PC-3 (cell line): ENCODE measurements around the gene JPH3.

ENCODE experiments used
- EZH2 ChIP-seq: fragments of 300-600 bp; sonication (generic); IDR thresholded peaks from one replicate; pipeline ENCODE4 v1.6.1; 2017; ENCODE audit warnings: antibody characterized with exemption, mild to moderate bottlenecking, low read length; ENCODE audit not compliant: unreplicated experiment
- TF ChIP-seq, protein P1 (sequence below): fragments of 300-600 bp; sonication (generic); conservative IDR thresholded peaks from 2 replicates; pipeline ENCODE4 v1.5.1; 2017; ENCODE audit warnings: antibody characterized with exemption, low read depth, mild to moderate bottlenecking, low read length

DNA sequence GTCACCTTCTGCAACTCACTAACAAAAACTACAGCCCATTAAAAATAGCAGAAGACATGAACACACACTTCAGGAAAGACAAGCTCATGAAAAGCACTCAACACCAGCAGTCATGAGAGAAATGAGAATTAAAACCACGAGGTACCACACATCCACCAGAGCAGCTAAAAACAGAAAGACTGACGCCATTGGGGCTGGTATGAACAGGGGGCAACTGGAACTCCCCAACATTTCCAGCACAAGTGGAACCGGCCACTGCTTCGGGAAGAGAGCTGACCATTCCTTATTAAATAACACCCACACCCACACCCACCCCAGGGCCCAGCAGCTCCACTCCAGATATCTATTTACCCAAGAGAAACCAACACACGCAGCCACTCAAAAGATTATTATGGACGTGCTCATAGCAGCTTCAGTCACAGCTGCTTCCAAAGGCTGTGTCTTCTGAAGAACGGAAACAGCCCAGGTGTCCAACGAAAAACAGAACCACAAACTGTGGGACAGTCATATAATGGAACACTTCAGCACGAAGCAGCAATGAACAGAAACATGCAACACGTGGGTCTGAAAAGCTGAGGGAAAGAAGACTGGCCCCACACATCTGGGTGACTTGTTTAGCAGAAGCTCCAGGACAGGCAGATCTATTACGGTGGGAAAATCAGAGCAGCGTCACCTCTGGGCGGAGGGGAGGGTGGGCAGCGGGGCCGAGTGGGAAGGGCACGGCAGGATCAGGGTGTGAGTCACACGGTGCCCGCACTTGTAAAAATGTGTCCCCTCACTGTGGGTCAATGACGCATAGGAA lies 122.4 kb downstream of the JPH3 start:
- TF ChIP-seq, protein P1, sequence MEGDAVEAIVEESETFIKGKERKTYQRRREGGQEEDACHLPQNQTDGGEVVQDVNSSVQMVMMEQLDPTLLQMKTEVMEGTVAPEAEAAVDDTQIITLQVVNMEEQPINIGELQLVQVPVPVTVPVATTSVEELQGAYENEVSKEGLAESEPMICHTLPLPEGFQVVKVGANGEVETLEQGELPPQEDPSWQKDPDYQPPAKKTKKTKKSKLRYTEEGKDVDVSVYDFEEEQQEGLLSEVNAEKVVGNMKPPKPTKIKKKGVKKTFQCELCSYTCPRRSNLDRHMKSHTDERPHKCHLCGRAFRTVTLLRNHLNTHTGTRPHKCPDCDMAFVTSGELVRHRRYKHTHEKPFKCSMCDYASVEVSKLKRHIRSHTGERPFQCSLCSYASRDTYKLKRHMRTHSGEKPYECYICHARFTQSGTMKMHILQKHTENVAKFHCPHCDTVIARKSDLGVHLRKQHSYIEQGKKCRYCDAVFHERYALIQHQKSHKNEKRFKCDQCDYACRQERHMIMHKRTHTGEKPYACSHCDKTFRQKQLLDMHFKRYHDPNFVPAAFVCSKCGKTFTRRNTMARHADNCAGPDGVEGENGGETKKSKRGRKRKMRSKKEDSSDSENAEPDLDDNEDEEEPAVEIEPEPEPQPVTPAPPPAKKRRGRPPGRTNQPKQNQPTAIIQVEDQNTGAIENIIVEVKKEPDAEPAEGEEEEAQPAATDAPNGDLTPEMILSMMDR = no peak
- TF ChIP-seq EZH2 = no peak
